GM19452 (cell line): ENCODE data around the gene SRRM3.
"Not testable (repeated sequence)": the region's sequence is repeated elsewhere in the genome, so short reads cannot be mapped to it uniquely, and the experiment has no call there.

Experiments used
- ATAC-seq: cut with Tn5 transposase; IDR thresholded peaks from one replicate; pipeline ENCODE4 v1.9.1; 2021; ENCODE audit not compliant: unreplicated experiment

Gene SRRM3

DNA sequence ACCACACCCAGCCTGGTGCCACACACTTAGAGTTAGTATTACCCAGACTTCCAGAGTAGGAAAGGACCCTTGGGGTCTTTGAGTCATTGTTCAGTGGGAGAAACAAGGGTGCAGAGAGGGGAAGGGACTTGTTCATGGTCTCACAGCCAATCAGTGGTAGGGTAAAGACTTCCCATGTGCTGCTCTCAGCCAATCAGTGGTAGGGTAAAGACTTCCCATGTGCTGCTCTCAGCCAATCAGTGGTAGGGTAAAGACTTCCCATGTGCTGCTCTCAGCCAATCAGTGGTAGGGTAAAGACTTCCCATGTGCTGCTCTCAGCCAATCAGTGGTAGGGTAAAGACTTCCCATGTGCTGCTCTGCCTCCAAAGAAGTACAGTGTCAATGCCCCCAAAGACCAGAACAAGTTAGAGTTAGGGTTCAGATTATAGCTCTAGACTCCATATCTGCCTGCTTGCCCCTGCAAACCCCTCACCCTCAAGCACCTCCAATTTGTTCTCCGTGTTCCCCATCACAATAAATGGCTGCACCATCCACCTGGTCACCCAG is 25.3 kb downstream of the SRRM3 start:
- ATAC-seq: not testable (repeated sequence)

DNA sequence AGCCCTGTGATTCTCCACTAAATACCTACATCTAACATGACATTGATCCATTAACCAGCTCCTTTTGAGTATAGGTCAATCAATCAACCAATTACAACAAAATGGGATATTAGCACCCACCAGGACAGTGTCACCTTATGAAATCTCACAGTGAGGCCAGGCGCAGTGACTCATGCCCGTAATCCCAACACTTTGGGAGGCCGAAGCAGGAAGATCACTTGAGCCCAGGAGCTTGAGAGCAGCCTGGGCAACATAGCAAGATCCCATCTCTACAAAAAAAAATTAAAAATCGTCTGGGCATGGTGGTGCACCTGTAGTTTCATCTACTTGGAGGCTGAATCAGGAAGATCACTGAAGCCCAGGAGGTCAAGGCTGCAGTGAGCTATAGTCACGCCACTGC is 28.5 kb downstream of the SRRM3 start:
- ATAC-seq: no peak

DNA sequence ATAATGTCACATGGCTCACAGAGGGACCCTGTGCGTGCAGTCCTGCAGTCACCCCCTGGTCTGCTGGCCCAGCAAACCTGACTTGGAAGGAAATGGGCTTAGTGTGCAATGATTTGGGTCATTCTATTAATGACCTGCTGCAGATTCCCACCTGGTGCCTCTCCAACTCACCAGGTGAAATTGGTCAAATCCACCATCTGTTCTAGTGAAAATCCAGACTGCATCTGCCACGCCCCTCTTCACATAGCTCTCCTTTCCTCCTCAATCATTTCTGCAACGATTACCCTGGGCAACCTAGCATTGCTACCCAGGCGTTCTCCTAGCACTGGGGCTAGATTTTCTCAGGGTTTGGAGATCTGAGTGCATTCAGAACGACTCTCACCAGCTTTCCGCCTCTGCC is 29.4 kb downstream of the SRRM3 start:
- ATAC-seq: no peak

DNA sequence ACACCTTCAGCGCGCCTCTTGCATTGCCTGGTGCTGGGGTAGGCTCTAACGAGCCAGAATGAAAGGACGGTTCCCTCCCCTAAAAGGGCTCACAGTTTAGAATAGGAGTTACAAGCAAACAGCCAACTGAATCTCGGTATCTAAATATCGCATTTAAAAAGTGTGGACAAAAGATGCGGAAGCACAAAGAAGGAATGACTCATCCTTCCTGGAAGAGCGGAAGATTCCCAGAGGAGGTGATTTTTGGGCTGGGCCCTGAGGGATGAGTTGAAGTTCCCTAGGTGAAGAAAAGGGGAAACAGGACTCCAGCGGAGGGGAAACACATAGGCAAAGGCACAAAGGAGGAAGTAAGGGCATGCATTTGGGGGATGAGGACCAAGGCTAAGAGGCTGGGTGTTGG is 29.9 kb downstream of the SRRM3 start:
- no peak for ATAC-seq

DNA sequence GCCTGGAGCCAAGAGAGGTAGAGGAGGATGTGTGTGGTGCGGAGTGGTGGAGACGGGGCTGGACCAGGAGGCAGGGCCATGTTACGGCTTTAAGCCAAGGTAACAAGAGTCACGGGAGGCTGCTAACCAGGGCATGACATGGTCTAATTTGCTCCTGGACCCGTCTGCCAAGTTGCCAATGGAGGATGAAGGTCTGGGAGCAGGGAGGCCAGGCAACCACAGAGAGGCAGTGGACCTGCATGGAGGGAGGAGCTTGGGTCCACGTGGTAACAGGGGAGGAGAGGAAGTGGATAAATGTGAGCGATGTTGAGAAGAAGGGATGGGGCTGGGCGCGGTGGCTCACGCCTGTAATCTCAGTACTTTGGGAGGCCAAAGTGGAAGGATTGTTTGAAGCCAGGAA is 31.0 kb downstream of the SRRM3 start:
- ATAC-seq: no peak

DNA sequence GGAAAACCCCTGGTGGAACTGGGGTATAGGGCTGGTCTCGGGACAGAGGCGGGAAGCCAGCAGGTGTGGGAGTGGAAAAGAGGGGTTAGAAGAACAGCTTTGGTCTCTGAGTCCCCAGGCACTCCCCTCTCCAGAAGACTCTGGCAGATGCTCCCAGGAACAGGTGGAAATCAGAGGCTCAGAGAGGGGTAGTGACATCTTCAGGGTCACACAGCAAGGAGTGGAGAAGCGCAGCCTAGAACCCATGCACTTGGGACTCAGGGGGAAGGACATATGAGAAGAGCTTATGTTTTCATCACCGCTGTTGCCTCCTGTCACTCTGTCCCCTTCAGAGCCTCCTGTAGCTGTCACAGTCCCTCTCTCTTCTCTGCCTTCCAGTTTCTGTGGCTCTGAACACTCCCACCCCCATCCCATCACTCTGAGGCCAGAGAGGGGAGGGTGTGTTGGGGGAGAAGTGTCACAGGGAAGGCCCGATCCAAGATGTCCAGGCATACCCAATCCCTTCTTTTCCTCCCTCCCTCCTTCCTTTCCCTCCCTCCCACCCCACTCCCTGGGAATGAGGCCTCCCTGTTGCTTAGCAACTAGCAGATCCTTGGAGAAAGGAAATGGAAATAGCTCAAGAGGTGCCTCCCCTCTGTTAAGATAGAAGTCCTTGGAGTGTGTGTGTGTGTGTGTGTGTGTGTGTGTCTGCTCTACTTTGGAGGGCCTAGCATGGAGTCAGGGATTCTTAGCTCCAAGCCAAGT is 32.0 kb downstream of the SRRM3 start:
- no peak for ATAC-seq

DNA sequence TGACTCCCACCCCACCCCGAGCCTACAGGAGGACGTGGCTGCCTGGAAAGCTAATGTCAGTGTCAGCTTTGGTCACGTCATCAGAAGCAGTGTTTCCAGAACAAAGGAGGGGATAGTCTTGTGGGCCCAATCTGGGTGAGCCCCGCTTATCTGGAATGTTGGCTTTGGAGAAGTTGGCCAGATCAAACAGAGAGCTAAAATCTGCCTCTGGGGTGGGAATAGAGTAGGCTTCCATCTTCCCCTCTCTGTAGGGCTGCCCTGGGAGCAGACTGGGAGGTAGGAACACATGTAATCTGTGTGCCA is 32.5 kb downstream of the SRRM3 start:
- ATAC-seq: no peak

DNA sequence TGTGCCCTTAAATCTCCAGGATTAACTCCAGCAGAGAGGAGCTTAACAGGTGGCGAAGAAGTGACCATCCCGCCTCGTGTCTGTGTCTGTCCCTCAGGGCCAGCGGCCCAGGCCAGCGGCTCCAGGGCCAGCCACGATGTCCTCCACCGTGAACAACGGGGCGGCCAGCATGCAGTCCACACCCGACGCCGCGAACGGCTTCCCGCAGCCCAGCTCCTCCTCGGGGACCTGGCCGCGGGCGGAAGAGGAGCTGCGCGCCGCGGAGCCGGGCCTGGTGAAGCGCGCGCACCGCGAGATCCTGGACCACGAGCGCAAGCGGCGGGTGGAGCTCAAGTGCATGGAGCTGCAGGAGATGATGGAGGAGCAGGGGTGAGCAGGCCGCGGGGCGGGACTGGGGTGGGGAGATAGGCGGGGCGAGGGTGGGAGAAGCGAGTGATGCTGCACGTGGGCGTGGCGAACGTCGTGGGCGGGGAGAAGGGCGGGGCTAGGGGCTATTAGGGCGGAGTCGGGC is 33.3 kb downstream of the SRRM3 start:
- ATAC-seq: peak; percentile 61

DNA sequence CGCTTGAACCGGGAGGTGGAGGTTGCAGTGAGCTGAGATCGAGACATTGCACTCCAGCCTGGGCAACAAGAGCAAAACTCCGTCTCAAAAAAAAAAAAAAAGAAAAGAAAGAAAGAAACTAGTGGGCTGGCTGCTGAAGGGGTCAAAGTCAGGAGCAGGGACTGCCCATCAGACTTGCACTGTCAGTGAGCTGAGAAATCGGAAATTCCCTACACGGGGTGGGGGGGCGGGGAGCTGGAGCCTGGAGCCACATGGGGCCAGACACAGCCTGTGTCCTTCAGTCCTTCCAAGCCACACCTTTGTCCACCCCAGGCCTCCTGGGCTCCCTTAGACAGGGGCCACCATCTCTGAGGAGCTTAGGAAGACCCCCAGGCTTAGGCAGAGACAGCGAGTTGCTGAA is 34.5 kb downstream of the SRRM3 start:
- no peak for ATAC-seq

DNA sequence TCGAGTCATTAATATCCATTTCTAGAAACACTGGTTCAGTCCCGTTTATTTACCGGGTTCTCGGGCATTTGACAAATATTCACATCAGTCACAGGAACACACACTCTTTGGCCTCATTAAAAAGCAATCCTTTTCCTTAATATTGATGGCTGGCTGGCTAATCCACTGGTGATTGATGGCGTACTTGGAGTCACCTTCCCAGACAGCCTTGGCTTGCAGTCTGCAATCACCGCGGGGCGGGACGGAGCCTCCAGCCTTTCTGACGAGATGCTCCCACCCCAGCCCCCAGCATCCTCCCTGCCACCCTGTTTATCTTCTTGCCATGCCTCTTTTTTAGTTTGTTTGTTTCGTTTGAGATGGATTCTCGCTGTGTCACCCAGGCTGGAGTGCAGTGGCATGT is 36.6 kb downstream of the SRRM3 start:
- no peak for ATAC-seq

DNA sequence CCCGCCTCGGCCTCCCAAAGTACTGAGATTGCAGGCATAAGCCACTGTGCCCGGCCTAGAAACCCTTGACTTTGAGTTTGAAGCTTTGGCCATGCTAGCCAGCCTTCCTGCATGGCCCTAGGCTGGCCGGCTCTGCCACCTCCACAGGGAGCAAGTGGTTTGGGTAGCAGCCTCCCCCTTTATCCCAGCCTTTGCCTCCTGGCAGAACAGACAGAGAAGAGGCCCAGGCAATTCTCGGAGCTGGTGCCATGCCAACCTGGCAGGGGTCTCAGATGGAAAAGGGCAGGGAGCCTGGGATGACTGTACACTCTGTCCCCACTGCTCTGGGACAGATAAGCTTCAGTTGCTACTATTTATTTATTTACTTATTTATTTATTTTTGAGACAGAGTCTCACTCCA is 39.4 kb downstream of the SRRM3 start:
- ATAC-seq: no peak

DNA sequence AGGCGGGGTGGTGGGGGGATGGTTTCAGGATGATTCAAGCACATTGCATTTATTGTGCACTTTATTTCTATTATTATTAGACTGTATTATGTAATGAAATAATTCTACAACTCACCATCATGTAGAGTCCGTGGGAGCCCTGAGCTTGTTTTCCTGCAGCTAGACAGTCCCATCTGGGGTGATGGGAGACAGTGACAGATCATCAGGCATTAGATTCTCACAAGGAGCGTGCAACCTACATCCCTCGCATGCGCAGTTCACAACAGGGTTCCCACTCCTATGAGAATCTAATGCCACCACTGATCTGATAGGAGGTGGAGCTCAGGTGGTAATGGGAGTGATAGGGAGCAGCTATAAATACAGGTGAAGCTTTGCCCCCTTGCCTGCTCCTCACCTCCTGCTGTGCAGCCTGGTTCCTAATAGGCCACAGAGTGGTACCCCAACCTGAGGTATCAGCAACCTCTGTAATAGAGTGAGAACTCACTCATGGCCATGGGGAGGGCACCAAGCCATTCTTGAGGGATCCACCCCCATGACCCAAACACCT is 40.9 kb downstream of the SRRM3 start:
- not testable (repeated sequence) for ATAC-seq

DNA sequence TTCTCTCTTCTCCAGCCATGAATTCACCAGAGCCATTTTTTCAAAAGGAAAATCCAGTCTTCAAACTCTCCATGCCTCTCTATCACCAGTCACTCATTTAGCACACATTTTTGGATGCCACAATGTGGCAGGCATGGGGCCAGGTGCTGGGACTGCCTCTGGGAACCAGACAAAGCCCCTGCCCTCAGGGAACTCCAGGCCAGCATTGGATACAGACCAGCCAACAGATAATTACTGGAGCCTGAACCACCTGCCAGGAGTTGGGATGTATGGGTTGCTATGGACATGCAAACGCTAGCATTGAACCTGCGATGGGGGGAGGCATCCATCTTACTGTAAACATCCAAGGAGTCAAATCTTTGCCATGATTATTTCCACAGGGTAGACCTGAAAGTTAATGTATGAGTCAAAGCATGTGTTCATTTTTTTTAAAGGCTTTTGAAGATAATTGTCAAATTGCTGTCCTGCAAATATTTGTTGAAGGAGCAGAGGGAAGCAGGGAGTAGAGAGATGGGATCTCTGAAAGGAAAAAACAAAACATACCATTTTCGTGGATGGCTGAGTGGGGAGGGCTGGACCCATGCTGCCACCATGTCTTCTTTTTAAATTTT is 43.2 kb downstream of the SRRM3 start:
- ATAC-seq: no peak

DNA sequence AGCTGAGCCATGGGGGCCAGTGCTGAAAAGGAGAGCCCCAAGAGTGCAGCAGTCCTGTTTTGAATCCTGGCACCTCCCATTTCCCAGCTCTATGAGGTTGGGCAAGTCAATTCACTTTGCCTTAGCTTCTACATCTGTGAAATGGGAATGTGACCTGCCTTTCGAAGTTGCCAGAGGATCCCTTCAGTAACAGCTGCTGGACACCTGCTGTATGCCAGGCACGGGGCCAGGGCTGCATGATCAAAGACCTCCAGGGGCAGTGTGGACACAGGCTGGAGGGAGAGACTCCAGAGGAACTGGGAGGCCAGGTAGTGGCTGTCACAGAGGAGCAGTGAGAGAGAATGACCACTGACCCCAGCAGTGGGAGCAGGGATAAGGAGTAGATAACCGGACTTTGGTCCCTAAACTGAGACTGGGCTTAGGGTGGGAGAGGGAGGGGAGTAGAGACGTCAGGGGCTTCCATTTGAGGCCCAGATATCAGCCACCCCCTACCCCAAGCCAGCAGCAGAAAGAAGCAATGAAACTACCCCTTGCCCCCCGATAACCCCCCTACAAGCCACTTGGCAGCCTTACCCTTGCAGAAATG is 45.2 kb downstream of the SRRM3 start:
- ATAC-seq: no peak

DNA sequence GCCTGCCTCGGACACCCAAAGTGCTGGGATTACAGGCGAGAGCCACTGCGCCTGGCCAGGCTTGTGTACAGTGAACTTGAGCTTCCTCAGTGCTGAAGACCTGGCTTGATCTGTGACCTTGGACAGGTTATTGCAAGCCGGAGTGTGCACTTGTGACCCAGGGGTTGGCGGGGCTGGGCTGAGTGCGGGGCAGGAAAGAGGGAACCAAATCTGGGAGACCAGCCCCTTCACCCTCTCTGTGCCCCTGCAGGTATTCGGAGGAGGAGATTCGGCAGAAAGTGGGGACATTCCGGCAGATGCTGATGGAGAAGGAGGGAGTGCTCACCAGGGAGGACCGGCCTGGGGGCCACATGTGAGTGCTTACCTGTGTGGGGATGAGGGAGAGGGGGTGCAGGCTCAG is 46.2 kb downstream of the SRRM3 start:
- no peak for ATAC-seq

DNA sequence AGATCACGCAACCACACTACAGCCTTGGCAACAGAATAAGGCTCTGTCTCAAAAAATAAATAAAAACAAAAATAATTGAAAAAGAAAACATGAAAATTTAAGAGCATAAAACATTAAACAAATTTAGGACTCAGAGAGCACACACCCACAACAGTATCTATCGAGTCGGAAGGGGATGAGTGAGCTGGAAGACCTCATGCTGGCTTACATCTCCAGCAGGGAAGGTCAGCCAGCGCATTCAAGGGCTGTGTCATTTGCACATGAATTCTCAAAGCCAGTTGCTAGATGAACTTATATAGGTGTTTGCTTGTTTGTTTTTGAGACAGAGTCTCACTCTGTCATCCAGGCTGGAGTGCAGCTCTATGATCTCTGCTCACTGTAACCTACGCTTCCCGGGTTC is 50.3 kb downstream of the SRRM3 start:
- no peak for ATAC-seq

DNA sequence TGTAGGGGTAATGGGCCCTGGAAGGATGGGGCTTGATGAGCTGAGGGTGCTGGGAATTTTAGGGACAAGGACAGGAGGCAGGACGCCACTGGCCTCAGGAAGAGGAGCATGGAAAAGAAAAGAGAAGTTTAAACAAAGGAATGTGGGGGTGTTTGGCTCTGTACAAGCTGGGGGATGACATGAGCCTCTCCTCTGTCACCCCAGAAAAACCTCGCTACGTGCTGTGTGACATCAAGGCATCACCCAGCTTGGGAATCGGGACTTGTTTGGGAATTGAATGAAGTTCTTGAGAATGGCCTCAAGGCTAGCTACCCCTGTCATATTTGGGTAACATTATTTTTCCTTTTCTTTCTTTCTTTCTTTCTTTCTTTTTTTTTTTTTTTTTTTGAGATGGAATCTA is 53.1 kb downstream of the SRRM3 start:
- ATAC-seq: no peak

DNA sequence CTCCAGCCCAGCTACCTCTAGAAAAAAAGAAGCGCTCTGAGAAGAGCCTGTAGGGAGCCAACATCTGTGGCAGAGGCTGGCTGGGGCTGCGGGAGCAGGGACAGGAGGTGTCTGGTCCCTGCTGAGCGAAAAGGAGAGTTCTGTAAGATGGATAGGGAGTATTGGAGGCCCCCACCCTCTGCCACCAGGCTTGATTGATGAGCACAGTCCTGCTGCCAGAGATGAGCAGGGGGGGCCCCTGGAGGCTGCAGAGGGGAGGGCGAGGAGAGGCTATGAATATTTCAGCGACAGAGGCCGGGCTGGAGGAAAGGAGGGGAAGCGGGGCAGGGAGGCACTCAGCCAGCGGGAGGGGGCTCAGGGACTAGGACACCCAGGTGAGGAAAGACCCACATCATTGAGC is 56.3 kb downstream of the SRRM3 start:
- ATAC-seq: no peak

DNA sequence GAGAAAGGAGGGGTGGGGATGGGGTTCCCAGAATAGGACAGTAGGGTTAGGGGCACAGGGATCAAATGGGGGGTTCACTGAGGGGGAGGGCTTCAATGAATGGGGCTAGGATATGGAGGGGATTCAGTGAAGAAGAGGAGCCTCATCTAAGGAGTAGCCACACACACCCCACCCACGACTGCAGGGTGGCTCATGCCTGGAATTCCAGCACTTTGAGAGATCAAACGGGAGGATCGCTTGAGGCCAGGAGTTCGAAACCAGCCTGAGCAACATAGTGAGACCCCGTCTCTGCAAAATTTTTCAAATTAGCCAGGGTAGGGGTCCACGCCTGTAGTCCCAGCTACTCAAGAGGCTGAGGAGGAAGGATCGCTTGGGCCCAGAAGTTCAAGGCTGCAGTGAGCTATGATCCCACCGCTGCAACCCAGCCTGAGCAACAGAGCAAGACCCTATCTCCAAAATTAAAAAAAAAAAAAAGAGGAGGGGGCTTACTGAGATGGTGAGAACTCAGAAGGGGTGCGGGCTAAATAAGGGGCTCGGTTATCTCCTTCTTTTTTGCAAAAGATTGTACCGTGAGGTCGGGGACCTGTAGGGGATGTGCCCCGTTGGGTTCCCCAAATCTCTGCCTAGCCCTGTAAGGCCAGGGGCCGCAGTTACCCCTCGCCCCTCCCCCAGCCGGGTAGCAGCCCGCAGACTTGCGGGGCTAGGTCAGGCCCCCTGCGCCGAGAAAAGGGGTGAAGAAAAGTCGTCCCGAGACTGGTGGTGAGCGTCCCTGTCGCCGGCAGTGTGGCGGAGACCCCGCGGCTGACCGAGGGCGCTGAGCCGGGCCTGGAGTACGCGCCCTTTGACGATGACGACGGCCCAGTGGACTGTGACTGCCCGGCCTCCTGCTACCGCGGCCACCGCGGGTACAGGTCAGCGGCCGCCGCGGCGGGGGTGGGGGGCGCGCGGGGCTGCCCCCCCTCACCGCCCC is 57.7 kb downstream of the SRRM3 start:
- ATAC-seq: no peak

DNA sequence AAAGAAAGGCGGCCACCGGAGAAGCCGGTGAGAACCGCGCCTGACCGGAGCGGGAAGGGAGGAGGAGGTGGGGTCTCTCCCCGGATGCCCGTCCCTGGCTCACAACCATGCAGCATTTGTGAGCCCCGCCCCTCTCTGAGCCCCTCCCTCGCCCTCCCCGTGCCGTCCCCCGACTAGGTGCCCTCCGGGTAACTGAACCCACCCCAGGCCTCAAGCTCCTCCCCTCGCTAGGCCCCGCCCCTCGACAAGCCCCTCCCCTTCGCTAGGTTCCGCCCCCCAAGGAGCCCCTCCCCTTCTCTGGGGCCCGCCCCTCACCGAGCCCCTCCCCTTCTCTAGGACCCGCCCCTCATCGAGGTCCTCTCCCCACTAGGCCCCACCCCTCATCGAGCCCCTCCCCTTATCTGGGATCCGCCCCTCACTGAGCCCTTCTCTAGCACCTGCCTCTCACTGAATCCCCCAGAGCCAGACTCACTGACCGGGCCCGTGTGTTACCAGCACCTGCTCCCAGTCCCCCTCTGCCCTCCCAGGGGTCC is 58.5 kb downstream of the SRRM3 start:
- ATAC-seq: no peak

DNA sequence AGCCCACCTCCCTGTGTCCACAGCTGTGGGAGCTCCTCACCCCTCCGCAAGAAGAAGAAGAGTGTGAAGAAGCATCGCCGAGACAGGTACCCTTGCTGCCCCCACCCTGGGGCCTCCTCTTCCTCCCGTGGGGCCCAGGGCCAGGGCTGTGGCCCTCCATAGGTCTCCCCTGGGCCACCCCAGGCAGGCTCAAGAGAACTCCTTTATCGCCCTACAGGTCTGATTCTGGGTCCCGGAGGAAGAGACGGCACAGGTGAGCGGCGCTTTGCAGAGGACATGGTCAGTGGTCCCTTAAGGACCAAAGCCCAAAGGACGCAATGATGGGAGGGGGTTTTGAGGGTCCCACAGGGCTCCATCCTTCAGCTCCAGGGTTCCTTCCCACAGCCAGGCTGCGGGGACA is 59.6 kb downstream of the SRRM3 start:
- no peak for ATAC-seq
